BE2C (cell line): ENCODE data around the gene MID2.
"Not testable (repeated sequence)": the region's sequence is repeated elsewhere in the genome, so short reads cannot be mapped to it uniquely, and the experiment has no call there.

ENCODE experiments used
- DNase-seq: peaks from one replicate; pipeline ENCODE4 v3.0.0-alpha.2; 2020
- H3K27me3 ChIP-seq: fragments of 250-450 bp; sonication (Bioruptor Pico); 2 replicates; pipeline ENCODE4 v1.5.1; 2020; ENCODE audit warnings: mild to moderate bottlenecking
- H3K36me3 ChIP-seq: fragments of 250-450 bp; sonication (Bioruptor Pico); 2 replicates; pipeline ENCODE4 v1.5.1; 2020; ENCODE audit warnings: mild to moderate bottlenecking
- H3K4me1 ChIP-seq: fragments of 250-450 bp; sonication (Bioruptor Pico); 2 replicates; pipeline ENCODE4 v1.5.1; 2020
- H3K4me3 ChIP-seq: 2 replicates; pipeline ENCODE4 v1.5.1; 2011; ENCODE audit warnings: low read depth, low read length
- H3K9me3 ChIP-seq: fragments of 250-450 bp; sonication (Bioruptor Pico); 2 replicates; pipeline ENCODE4 v1.5.1; 2020
- TF ChIP-seq, protein P1 (sequence below): IDR thresholded peaks from 2 replicates; pipeline ENCODE4 v1.5.1; 2012; ENCODE audit warnings: mild to moderate bottlenecking, low read depth, low read length

The MID2 gene

DNA sequence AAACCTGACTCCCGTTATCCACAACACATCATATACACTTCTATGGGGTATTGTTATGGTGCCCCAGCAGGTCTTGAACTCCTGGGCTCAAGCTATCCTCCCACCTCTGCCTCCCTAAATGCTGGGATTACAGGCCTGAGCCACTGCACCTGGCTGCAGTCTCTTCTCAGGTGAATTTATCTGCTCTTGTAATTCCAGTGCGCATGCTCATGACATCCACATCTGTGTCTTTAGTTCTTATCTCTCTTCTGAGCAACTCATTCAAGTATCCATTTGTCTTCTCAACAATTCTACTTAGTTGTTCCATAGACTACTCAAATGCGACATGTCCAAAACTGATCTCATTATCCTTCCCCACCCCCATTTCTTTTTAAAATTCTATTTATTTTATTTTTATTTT lies 20.5 kb upstream of the MID2 start:
- no peaks in the 10 kb centered on the region for H3K36me3 ChIP-seq
- no peaks in the 10 kb centered on the region for H3K9me3 ChIP-seq
- TF ChIP-seq, protein P1, sequence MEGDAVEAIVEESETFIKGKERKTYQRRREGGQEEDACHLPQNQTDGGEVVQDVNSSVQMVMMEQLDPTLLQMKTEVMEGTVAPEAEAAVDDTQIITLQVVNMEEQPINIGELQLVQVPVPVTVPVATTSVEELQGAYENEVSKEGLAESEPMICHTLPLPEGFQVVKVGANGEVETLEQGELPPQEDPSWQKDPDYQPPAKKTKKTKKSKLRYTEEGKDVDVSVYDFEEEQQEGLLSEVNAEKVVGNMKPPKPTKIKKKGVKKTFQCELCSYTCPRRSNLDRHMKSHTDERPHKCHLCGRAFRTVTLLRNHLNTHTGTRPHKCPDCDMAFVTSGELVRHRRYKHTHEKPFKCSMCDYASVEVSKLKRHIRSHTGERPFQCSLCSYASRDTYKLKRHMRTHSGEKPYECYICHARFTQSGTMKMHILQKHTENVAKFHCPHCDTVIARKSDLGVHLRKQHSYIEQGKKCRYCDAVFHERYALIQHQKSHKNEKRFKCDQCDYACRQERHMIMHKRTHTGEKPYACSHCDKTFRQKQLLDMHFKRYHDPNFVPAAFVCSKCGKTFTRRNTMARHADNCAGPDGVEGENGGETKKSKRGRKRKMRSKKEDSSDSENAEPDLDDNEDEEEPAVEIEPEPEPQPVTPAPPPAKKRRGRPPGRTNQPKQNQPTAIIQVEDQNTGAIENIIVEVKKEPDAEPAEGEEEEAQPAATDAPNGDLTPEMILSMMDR = no peak
- no peaks in the 10 kb centered on the region for H3K27me3 ChIP-seq
- H3K4me3 ChIP-seq = no peak overlapping the region
- no peak for DNase-seq
- H3K4me1 ChIP-seq = no peaks in the 10 kb centered on the region

DNA sequence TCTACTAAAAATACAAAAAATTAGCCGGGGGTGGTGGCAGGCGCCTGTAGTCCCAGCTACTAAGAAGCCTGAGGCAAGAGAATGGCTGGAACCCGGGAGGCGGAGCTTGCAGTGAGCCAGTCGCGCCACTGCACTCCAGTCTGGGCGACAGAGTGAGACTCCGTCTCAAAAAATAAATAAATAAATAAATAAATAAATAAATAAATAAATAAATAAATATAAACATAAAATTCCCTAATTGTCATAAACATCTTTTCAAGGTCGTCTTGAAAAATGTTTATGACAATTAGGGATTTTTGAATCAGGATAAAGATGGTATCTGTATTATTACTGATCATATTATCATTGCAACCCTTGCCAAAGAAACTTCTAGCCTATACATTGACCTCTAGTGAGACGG lies 15.6 kb upstream of the MID2 start:
- not testable (repeated sequence) for H3K9me3 ChIP-seq, H3K36me3 ChIP-seq, H3K4me3 ChIP-seq, DNase-seq, H3K4me1 ChIP-seq, H3K27me3 ChIP-seq

DNA sequence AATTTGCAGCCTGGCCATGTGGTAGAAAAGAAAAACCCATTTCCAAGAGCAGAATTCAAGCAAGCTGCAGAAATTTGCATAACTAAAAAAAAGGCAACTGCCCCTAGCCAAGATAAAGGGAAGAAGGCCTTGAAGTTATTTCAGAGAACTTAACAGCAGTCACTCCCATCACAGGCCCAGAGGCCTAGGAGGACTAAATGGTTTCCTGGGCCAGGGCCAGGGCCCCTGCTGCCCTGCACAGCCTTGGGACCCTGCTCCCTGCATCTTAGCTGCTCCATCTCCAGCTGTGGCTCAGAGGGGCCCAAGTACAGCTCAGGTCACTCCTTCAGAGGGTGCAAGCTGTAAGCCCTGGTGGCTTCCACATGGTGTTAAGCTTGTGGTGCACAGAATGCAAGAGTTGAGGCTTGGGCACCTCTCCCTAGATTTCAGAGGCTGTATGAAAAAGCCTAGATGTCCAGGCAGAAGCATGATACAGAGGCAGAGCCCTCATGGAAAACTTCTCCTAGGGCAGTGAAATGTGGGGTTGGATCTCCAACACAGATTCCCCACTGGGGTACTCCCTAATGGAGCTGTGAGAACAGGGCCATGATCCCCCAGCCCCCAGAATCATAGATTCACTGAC lies 6.7 kb upstream of the MID2 start:
- Histone ChIP-seq H3K9me3 (no peaks in the 10 kb centered on the region), H3K4me1 (no peaks in the 10 kb centered on the region), H3K27me3 (no peaks in the 10 kb centered on the region), H3K4me3 (no peak overlapping the region), H3K36me3 (no peaks in the 10 kb centered on the region)
- TF ChIP-seq, protein P1 = no peak
- DNase-seq = no peak

DNA sequence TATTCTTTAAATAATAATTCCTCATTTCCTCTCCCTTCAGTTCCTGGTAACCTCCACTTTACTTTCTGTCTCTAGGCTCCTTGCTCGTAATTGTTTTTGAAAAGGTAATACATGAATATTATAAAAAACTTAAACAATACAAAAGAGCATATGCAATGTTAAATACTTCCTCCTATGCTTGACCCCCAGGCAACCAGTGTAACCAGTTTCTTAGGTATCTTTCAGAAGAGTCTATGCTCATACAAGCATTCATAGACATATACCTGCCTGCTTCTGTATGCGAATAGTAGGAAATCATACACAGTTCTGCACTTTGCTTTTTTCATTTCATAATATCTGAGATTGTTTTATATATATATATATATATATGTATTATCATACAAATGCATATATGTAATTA lies 2.6 kb upstream of the MID2 start:
- no peaks in the 10 kb centered on the region for H3K9me3 ChIP-seq
- DNase-seq = no peak
- peaks cover 25% of the 10 kb centered on the region for H3K27me3 ChIP-seq
- H3K36me3 ChIP-seq = no peaks in the 10 kb centered on the region
- TF ChIP-seq, protein P1 = no peak
- no peak overlapping the region for H3K4me3 ChIP-seq
- no peaks in the 10 kb centered on the region for H3K4me1 ChIP-seq

DNA sequence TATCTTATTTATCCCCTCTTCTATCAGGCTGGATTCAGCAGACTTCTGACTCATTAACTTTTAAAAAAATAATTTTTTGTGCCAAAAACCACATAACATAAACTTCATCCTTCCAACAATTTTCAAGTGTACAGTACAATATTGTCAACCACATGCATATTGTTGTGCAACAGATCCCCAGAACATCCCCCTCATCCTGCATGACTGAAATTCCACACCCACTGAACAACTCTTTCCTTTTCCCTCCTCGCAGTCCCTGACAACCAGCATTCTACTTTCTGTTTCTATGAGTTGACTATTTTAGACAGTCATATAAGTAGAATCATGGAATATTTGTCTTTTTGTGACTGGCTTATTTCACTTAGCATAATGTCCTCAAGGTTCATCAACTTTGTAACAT lies 2.2 kb upstream of the MID2 start:
- Histone ChIP-seq H3K36me3 (no peaks in the 10 kb centered on the region), H3K9me3 (no peaks in the 10 kb centered on the region), H3K27me3 (peaks cover 25% of the 10 kb centered on the region), H3K4me3 (no peak overlapping the region), H3K4me1 (no peaks in the 10 kb centered on the region)
- TF ChIP-seq, protein P1 = no peak
- no peak for DNase-seq

DNA sequence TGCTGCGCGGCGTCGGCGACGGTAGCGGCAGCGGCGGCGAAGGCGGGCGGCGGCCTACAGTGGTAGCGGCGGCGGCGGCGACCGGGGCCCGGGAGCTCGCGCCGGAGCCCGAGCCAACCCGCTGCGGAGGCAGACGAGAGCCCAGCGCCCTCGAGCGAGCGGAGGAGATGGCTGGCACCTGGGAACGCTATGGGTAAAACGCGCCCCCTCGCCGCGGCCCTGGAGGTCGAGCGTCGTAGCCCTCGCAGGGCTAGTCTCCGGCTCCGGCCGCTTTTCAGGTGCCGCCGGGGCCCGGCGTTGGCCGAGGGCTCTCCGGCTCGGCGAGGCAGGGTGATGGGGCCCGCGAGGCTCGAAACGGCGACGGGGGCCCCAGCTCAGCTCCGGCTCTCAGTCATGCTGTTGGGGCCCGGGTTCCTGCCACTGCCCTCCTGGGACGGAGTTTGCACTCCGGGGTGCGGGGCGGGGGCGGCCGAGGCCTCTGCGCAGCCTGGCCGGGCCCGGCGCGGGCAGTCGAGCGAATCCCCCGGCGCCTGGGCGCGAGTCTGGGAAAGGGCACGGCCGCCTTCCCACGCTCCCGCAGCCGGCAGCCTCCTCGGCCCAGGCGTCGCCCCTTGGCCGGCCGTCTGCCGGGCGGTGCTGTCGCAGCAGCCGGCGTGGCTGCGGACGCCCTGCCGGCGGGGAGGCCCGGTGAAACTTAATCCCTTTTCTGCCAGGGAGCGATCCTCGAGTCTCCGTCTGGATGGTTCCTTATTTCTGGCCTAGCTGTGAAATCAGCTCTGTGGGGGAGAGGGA lies 768 bp downstream of the MID2 start:
- H3K27me3 ChIP-seq = peaks cover 25% of the 10 kb centered on the region
- TF ChIP-seq, protein P1 = no peak
- no peaks in the 10 kb centered on the region for H3K9me3 ChIP-seq
- H3K4me1 ChIP-seq = no peaks in the 10 kb centered on the region
- no peaks in the 10 kb centered on the region for H3K36me3 ChIP-seq
- no peak overlapping the region for H3K4me3 ChIP-seq
- peak; percentile 28 for DNase-seq
